NCI-H82 treated with DMSO at 0.1 percent for 48 hours (cell line): ENCODE results near the gene ZNF608.

ENCODE experiments used
- DNase-seq: peaks from one replicate; lab custom pipeline; 2025; ENCODE audit not compliant: unreplicated experiment; lab: John Stamatoyannopoulos, UW

Gene ZNF608, protein sequence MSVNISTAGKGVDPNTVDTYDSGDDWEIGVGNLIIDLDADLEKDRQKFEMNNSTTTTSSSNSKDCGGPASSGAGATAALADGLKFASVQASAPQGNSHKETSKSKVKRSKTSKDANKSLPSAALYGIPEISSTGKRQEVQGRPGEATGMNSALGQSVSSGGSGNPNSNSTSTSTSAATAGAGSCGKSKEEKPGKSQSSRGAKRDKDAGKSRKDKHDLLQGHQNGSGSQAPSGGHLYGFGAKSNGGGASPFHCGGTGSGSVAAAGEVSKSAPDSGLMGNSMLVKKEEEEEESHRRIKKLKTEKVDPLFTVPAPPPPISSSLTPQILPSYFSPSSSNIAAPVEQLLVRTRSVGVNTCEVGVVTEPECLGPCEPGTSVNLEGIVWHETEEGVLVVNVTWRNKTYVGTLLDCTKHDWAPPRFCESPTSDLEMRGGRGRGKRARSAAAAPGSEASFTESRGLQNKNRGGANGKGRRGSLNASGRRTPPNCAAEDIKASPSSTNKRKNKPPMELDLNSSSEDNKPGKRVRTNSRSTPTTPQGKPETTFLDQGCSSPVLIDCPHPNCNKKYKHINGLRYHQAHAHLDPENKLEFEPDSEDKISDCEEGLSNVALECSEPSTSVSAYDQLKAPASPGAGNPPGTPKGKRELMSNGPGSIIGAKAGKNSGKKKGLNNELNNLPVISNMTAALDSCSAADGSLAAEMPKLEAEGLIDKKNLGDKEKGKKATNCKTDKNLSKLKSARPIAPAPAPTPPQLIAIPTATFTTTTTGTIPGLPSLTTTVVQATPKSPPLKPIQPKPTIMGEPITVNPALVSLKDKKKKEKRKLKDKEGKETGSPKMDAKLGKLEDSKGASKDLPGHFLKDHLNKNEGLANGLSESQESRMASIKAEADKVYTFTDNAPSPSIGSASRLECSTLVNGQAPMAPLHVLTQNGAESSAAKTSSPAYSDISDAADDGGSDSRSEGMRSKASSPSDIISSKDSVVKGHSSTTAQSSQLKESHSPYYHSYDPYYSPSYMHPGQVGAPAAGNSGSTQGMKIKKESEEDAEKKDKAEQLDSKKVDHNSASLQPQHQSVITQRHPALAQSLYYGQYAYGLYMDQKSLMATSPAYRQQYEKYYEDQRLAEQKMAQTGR (N-terminal part only)

DNA sequence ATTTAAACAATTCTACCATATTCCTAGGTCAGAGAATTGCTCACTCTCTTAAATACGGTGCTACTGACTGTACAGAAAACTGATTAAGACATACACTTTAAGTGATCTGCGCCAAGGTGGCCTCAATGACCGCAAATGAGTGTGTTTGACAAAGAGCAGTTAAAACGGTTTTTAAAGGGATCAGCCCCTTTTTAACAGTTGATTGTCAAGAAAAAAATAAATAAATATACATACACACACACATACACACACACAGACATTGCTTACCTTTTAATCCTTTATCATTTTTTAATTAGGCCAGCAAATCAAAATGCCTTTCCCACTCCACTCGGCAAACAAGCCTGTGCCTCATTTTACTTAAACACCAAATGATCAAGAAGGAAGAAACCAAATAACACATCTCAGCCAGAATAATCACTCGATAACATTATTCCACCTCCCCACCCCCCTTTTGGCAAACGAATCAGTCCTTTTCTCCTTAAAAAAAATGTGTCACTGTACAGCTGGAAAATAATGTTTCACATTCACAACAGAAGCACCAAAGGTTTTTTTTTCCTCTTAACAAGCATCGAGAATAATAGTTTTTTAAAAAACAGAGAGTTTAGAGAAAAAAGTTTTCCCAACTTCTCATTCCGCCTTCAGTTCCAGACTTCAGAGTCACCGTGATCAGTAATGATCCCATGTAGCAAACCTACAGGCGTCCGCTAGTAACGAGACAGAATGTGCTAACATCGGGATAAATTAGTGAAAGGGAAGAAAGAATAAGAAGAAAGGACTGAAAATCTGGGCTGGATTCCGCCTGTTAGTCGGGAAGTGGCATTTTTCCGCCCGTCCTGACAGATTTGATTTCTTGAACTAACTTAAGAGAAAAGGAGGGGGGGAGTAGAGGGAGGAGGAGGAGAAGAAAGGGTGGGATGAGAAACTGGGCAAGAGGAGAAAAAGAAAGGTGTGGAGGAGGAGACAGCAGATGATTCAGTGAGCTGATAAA is at the start of gene ZNF608:
Gene ZNF608 (minus strand): TSS at position 712 of the 988 bp plus-strand sequence. CDS start 1,650 bp downstream, outside the sequence.
- DNase-seq, result peak; percentile 57

GRCh38 chr5:124795829-124796228 is 49.4 kb upstream of the ZNF608 start:
- no peak for DNase-seq

DNA sequence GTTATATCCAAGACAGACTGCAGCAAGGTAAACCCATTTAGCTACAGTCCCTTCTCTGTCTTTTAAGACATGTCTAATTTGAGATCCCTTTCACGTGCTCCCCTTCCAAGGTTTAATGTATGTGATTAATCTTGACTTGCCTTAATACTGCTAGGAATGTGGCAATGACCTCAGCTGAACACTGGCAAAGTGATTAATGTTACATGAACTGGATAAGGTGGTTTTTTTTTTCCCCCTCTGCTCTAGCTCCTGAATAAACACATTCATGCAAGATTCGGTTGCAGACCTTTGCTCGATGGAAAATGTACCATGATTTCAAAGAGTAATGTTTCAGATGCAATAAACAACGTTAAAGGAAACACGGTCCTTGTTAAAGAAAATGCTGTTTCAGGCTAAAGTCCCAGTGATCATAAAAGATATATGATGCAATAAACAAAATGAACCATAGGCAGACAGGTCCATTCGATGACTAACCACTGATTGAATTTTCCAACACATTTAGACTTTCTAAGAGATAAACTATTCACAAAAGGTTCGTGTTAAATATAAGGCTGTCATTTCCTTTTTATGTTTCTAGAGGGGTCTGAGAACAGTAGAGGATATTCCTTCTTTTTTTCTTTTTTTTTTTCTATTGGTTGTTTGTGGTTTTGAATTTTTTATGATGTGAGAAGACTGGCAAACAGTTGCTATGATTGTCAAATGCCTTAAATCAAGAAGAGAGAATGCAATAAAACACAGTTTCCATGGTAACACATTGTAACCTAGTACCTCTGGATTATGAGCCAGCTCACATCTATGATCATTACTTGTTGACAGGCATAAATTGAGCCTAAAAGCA is 44.7 kb upstream of the ZNF608 start:
- DNase-seq, result peak; percentile 83

GRCh38 chr5:124790301-124790894 is 44.0 kb upstream of the ZNF608 start:
- DNase-seq, result peak; percentile 37

DNA sequence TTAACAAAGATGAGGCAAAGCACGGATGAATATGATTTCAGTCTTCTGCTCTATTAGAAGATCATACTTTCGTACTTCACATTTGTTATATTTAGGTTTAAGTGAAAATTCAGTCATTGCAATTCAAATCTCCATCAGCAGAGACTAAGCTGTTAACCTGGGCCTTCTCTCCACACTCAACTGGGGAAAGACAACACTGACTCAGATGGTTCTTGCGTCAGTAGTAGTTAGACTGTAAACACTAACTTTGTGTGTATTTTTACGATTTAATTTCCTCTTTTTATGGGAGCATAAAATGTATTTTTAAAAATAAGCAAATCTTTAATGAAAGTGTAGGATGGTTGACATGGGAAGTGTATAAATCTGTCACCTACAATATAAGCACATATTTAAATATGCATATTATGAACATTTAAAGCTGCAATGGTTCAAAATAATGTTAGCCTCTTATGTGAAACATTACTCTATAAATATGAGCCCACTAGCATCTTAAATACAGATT is 42.7 kb upstream of the ZNF608 start:
- DNase-seq, result no peak

DNA sequence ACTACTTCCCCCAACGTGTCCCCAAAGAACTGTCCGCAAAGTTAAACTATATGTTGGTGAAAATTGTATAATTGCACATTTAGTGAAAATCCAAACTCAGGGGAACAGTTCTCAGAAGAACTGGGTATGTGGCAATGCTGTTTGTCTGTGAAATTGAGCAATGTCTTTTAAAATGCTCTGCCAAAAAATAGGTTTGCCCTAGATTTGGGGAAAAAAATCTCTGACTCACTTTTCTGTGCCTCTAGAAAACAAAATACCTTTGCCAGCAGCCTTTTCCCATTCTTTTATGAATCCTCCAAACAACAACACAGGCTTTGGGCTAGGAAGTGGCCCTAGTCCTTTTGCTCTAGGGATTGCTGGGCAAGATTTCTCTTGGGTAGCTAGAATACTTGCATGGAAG is 37.4 kb upstream of the ZNF608 start:
- no peak for DNase-seq

DNA sequence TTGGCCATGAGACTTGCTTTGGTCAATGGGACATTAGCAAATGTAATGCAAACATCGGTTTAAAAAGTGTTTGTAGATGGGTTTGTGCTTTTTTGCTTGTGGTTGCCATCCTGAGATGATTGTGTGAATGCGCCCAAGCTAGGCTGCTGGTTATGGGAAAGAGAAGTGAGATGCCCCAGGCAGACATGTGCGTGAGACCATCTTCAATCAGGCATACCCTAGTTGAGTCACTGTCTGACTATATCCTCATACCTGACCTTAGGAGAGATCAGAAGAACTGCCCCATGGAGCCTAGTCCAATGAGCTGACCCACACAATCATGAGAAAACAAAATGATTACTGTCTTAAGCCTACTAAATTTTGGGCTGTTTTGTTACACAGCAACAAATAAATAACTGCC is 36.8 kb upstream of the ZNF608 start:
- no peak for DNase-seq

- no peak for DNase-seq
Observed at GRCh38 chr5:124782262-124782661, 35.8 kb upstream of the ZNF608 start.

GRCh38 chr5:124780011-124780410 is 33.6 kb upstream of the ZNF608 start:
- no peak for DNase-seq

- no peak for DNase-seq
Observed at GRCh38 chr5:124773315-124774311, 27.2 kb upstream of the ZNF608 start.

- no peak for DNase-seq
Observed at GRCh38 chr5:124772457-124773200, 26.2 kb upstream of the ZNF608 start.

DNA sequence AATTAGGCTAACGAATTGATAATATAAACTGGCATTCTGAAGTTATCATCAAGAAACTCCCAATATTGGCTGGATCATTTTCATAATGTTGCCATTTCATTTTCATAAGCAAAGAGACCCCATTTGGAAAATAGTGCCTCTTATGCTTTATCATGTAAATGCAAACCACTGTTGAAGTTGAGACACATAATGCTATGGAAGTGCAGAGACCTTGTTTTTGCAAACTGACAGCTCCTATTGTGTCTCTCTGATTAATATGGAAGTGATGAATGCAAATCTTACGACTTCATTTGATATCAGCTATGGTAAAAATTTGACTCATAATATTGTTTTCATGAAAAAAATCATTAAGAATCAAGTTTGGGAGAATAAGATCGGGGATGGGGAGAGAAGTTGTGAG is 25.3 kb upstream of the ZNF608 start:
- no peak for DNase-seq

DNA sequence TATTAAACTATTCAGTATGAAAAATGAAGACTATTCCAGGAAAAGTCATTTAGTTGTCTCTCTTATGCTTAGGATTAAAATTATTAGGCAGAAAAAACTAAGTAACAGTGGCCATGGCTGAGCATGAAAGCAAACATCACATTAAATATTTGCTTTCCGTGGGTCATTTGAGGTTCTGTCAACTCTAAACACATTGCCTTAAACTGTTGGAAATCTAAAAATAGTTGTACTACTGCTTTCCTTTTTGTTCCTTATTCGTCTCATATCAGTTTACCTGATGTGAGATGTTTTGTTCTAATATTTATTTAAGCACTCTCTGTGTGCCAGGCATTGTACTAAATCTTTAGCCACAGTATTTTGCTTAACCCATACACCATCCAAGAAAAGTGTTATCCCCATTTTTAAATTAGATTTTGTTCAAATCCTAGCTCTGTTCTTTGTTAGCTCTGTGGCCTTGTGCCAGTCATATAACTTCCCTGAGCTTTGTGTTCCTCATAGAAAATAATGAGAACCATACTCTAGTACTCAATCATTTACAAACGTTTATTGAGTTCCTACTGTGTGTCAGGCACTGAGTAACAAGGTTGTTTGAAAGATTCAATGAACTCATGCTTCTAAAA is 18.7 kb upstream of the ZNF608 start:
- DNase-seq, result no peak

- DNase-seq, result no peak
Observed at GRCh38 chr5:124764585-124764984, 18.1 kb upstream of the ZNF608 start.

- DNase-seq, result no peak
Observed at GRCh38 chr5:124761010-124761409, 14.6 kb upstream of the ZNF608 start.

GRCh38 chr5:124760608-124761007 is 14.2 kb upstream of the ZNF608 start:
- no peak for DNase-seq
